ACHN (cell line): ENCODE measurements around the gene PNPLA3.

Experiments
- DNase-seq: peaks from one replicate; pipeline ENCODE4 v3.0.0-alpha.2; 2015
- in situ Hi-C: cut with HindIII; loops from 2 replicates; pipeline ENCODE4 v1.10.0; 2017; ENCODE audit warnings: low sequenced_read_pairs, low pct_ligation_motif_present, low pct_unique_long_range_greater_than_20kb

Gene PNPLA3

DNA sequence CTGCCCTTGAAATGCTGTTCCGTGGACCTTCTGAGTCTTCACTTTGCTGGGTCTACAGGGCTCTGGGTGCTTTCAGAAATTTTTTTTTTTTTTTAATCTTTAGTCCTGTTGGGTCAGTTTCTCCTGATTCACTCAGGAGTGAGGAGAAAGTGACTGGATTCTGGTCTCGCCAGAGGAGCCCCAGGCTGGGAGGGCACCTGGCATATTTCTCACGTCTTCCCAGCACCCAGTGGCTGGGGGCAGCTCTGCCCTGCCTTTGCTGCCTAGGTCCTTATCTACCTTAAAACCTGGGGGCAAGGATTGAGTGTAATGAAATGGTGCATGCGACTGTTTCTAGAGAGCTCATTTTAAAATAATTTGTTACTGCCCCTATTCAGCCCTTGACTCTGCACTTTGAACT, 55.0 kb downstream of the PNPLA3 start:
- no peak for DNase-seq
- in situ Hi-C loops = no loop called here

DNA sequence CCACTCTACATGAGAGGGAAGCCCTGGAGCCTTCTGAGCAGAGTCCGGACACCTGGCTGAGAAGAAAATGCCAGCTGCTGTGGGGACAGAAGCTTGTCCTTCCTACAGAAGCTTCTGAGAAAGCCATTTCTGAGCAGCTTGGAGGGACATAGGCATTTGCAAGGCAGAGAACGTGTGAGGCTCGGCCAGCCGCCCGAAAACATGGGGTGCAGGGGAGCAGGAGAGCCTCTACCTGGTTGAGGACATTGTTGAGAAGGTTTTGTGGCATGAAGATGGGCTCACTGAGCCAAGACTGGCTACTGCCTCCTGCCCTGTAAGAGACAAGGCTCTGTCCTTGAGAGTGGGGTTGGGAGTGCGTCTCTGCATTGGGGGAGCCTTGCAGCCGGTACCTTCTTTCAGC, 57.0 kb downstream of the PNPLA3 start:
- no peak for DNase-seq
- in situ Hi-C loops = no loop called here

DNA sequence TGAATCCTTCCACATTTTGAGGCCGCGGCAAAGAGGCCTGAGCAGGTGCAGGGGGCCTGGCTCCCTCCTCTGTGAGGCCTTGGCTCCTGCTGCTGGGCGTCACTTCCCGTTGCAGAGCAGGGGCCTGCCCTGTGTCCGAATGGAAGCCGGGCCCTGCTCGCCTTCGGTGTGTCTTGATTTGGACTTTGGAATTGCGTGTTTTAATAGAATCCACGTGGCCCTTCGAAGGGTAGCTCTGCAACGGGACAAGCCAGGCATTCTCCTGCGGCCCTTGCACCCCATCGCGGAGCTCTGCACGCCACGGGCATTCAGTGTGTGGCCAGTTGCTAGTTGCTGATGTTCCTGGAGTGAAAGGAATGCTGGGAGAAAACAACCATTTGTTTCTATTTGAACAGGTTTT, 57.4 kb downstream of the PNPLA3 start:
- no peak for DNase-seq
- in situ Hi-C loops = no loop called here

DNA sequence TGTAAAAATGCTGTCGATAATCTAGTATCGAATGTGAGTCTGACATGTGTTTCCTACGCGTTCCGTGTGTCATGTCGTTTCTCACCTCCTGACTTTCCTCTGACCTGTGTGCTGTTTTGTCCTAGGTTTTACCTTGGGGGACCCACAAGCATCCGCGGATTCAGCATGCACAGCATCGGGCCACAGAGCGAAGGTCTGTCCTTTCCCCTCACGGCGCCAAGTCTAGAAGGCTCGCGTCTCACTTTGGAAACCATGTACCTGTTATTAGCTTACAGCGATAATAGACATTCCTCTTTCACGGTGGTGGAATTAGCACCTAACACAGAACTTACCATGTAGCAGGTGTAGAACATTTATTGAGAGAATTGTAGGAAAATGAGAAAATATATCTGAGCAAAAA, 60.2 kb downstream of the PNPLA3 start:
- no peak for DNase-seq
- in situ Hi-C loops = no loop called here

DNA sequence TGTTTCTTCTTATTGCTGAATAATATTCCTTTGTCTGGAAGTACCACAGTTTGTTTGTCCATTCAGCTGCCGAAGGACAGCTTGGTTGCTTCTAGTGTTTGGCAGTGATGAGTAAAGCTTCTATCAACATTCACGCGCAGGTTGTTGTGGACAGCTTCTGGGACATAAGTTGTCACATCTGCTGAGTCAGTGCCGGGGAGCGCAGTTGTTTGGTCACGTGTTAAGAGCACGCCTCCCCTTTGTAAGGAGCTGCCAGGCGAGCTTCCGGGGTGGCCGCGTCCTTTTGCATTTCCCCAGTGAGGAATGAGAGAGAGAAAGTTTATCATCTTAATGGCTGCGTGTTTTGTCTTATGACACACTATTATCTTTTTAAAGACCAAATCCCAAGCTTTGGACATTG, 61.9 kb downstream of the PNPLA3 start:
- no peak for DNase-seq
- in situ Hi-C loops = no loop called here

DNA sequence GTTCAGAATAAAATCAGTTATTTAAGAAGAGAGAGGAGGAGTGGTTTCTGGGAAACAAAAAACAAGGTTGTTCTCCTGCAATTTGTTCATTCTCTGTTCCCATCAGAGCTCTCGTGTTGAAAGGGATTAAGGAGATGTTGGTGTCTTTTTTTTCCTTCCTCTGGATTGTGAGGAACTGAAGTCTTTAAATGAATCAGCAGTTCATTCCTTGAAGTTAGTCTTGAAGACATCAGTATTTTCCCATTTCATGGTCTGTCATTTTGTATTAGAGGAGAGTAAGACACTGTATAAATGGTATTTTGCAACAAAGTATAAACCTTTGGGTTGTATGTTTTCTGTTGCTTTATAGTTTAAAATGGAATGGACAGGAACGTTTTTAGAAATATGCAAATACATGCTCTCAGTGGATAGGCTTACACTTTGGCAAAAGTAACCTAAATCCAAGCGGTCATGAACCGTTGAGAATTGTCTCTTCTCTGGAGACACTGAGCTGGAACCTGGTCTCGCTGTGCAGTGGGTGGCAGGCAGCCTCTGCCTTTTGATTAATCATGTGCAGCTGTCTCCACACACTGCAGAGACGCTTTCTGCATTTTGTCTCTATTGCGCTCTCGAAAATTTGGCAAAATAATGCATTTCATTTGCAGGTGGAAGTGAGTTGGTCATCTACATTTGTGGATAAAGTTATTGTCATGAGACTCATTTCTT, 64.7 kb downstream of the PNPLA3 start:
- in situ Hi-C loops = no loop called here
- DNase-seq = no peak

DNA sequence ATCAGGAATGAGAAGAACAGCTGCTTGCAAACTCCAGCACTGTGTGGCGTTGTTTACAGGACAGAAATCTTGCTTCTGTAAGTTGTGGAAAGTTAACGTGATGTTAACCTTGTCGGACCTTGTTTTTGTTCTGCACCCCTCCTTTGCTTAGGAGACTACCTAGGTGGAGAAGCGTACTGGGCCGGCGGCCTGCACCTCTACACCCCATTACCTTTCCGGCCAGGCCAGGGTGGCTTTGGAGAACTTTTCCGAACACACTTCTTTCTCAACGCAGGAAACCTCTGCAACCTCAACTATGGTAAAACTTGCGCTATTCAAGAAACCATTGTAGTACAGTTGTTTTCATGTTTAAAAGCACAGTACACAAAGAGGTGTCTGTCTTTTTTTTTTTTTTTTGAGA, 65.4 kb downstream of the PNPLA3 start:
- DNase-seq = no peak
- in situ Hi-C loops = no loop called here

DNA sequence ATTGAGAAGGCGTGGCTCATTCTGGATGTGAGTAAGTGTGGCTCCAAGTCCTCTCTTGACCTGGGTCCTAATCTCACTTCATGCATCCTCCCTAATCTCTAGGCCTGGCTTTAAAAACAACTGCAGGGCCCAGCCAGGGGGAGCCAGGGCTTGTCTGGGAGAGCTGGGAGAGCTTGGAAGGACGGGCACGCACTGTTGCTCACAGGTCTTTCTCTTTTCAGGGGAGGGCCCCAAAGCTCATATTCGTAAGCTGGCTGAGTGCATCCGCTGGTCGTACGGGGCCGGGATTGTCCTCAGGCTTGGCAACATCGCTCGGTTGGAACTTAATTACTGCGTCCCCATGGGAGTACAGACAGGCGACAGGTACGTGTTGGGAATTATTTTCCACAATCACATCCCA, 66.4 kb downstream of the PNPLA3 start:
- DNase-seq = no peak
- in situ Hi-C loops = no loop called here

DNA sequence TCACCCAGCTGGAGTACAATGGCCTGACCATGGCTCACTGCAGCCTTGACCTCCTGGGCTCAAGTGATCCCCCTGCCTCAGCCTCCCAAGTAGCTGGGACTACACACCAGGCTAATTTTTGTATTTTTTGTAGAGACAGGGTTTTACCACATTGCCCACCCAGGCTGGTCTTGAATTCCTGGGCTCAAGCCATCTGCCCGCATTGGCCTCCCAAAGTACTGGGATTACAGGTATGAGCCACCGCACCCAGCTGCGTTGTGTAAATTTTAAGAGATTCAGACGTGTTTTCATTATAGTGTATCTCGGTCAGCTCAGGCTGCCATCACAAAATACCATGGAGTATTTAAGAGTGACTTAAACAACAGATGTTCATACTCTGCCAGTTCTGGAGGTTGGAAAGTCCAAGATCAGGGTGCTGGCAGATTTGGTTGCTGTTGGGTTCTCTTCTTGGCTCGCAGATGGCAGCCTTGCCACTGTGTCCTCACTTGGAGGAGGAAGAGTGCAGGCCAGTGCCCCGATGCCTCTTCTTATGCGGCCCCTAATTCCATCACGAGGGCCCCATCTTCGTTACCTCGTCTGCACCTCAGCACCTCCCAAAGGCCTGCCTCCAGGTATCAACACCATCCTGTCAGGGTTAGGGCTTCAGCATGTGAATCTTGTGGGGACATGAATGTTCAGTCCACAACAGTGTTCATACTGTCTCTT, 67.9 kb downstream of the PNPLA3 start:
- DNase-seq = no peak

DNA sequence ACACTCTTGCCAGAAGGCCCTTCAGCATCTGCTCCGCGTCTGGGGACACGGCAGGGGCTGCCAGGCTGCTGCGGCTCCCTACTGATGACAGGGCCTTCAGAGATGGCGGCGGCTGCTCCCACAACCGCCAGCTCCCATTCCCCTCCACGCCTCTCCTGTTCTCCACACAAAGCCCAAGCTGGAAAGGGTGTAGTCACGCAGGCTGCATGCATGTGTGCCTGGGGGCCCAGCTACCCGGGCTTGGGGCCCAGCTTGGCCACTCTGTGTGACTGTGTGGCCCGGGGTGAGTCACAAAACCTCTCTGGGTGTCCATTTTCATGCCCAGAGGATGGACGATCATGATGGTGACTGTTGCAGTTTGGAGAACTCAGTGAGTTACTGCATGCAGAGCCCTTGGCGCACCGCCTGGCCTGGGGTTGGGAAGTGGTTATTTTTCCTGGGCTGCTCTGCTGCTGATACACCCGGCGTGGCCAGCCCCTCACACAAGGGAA, 68.8 kb downstream of the PNPLA3 start:
- in situ Hi-C loops = no loop called here
- DNase-seq = no peak

More for the DNA sequence above, 67.9 kb downstream of the PNPLA3 start:
- in situ Hi-C loops = no loop called here

DNA sequence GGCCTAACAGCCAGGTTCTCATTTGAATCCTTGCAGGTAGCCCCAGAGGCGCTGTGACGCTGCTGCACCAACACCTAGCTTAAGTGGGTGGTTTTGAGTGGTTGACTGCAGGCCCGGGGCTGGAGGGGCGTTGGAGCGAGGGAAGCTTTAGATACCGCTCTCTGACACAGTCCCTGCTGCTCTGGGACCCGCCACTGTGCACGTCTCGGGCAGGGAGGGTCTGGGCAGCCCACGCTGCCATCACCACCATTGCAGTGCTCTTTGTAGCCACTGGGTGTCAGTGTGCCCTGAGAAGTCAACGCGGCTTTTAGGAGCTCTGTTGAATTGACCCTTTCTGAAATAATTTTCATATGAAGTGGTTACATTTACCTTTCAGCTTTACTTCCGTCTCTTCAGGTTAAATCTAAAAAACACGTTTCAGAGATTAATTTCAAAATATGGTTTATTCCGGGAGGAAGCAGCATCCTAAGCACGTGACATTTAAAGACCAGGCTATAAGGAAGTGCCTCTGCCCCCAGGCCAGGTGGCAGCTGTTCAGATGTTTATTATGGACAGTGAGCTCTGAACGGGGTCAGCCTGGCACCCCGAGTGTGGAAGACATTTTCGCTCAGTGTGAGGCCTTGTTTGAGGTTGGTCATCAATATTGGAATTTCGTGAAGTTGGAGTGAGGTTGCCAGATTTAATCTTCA, 69.6 kb downstream of the PNPLA3 start:
- in situ Hi-C loops = no loop called here
- DNase-seq = peak; percentile 50

DNA sequence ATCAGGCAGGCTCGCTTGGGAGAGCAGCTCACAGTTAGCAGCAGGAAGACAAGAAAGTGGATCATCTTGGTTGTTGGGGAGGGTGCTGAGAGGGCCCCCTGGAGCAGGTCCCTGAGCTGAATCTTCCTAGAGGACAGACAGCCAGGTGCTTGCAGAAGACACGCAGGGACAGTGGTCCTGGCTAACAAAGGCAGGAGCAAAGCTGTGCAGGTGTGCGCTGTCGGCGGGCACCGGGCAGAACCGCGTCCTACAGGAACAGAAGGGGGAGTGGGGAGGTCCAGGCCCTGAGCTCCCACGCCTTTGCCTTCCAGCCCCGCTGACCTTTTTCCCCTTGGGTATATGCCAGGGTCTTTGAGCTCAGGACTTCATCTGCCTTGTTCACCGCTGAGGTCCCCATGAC, 70.4 kb downstream of the PNPLA3 start:
- in situ Hi-C loops = no loop called here
- no peak for DNase-seq

DNA sequence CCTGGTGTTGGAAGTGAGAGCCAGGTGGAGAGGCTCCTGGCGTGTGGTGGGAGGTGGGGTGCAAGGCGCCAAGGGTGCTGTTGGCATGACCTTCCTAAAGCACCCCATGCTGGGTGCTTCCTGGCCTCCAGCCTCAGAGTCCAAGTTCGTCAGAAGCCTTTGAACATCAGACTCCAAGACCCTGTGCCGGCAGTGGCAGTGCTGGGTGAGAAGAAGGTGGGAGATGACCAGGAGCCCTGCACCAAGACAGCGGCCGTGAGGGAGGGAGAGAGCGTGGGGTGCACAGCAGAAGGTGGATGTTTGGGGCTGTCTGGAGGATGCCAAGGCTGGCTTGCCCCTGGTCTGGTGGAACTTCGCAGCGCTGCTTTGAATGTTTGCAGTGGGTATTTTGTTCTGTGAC, 70.8 kb downstream of the PNPLA3 start:
- in situ Hi-C loops = no loop called here
- DNase-seq = no peak

DNA sequence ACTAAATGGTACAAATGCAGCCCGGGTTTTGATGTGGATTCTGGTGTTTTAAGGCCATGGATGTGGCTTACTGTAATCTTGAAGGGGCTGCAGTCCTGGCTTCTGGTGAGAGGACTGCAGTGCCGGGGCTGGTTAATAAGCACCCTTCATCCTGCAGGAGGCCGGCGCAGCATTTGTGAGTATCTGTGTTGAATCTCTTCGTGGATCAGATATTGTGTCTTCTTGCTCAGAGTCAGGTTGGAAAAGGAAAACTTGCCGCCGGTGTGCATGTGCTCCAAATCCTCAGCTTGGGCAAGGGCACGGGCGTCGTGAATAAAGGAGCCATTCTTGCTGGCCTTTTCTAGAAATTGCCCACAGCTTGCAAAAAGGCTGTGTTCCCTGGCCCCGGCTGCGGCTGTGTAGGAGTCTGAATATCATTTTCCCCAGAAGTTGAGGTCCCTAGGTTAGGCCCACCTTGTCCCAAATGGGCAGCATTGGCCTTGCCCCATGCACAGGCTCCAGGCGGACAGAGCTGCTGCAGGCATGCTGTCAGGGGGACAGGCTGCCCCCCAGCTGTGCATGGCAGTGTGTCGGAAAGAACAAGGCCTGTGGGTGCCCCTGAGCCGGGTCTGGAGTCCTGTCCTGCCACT, 71.6 kb downstream of the PNPLA3 start:
- DNase-seq = no peak
- in situ Hi-C loops = no loop called here

DNA sequence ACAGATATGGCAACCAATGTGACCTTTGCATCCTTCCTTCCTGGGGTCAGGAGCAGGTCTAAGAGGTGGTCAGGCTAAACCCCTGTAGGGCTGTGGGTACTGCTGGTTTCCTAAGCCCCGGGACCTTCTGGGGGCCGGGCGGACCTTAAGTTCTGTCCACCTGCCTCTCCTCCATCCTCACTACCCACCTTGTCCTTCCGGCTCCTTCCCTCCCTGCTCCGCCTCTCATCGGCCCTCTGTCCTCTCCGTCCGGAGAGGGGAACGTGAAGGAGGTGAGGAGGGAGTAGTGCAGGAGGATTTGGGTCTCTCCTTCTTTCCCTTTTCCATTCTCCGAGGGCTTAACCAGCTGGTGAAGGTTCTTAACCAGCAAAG, 72.2 kb downstream of the PNPLA3 start:
- in situ Hi-C loops = no loop called here
- no peak for DNase-seq

DNA sequence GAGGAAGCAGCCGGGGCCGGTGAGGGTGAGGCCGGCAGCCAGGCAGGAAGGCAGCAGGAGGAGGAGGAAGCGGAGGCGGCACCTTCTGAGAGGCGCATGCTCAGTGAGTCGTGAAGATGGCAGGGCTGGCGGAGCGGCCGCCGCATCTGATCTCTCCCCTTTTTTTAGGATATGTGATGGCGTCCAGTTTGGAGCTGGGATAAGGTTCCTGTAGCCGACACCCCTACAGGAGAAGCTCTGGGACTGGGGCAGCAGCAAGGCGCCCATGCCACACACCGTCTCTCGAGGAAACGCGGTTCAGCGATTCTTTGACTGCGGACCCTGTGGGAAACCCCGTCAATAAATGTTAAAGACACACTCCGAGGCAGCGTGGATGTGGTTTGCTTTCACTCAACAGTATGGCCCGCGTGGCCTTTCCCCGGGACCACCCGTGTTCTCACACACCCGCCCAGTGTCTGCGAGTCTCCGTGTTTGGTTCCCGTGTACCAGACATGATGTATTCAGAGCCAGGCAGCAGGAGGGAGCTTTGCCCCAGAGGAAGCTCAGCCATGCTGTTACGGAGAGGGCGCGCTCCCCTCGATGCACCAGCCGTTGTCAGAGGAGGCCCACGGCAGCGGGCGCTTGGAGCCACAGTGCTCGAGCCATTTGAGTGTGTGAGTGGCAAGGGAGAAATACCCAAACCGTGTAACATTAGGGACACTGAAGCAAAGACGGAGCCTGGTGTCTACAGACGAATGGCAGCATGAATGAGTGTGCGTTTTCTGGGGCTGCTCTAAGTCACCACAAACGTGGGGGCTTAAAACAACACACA, 72.8 kb downstream of the PNPLA3 start:
- DNase-seq = no peak
- in situ Hi-C loops = no loop called here

DNA sequence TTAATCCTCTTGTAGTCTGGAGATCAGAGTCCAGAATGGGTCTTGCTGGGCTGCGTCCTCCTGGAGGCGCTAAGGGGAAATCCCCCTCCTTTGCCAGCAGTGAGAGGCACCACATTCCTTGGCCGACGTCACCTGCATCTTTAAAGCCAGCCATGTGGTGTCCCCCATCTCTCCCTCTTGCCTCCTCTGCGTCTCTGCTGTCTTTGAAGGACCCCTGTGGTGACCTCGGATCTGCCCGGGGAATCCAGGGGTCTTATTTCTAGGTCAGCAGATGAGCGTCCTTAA, 73.3 kb downstream of the PNPLA3 start:
- no peak for DNase-seq
- in situ Hi-C loops = no loop called here
